H7 (cell line): ENCODE measurements around the gene KRTAP19-8. TPM values are rescaled to one million over a fixed set of nuclear protein-coding genes. Genes with fewer than 3 reads are reported as not detected.

Experiments used
- DNase-seq: peaks from one replicate; pipeline ENCODE4 v3.0.0; 2012
- H3K27me3 ChIP-seq: 2 replicates; pipeline ENCODE4 v1.6.0; 2011; ENCODE audit warnings: mild to moderate bottlenecking, low read length; ENCODE audit not compliant: control insufficient read depth, insufficient read depth
- H3K36me3 ChIP-seq: replicated peaks from 2 replicates; pipeline ENCODE4 v1.5.1; 2011; ENCODE audit warnings: low read length; ENCODE audit not compliant: control insufficient read depth, insufficient read depth
- H3K4me3 ChIP-seq: 2 replicates; pipeline ENCODE4 v1.5.1; 2011; ENCODE audit warnings: low read depth, mild to moderate bottlenecking, control low read depth, low read length, moderate library complexity; ENCODE audit not compliant: insufficient read depth
- total RNA-seq: library from RNA; depleted of rRNA; stranded (reverse); fragments of >200 nt; shearing (Covaris generic); gene quantifications from 2 replicates; pipeline ENCODE4 v1.2.3, GENCODE V29; 2014; rRNA removed

The KRTAP19-8 gene, protein sequence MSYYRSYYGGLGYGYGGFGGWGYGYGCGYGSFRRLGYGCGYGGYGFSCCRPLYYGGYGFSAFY
- not detected in 2 replicates for total RNA-seq

GRCh38 chr21:31038376-31038775 is at the start of gene KRTAP19-8:
Gene KRTAP19-8, minus strand, starts transcription at chr21:31038476. Its CDS starts 33 bp downstream, at chr21:31038443.
- DNase-seq: no peak
- Histone ChIP-seq H3K27me3 (no peaks in the 10 kb centered on the region), H3K4me3 (no peak within 1 kb of the TSS), H3K36me3 (no peaks in the 10 kb centered on the region)

GRCh38 chr21:31087639-31088473 is 49.6 kb upstream of the KRTAP19-8 start:
- Histone ChIP-seq H3K27me3 (no peaks in the 10 kb centered on the region), H3K36me3 (no peaks in the 10 kb centered on the region), H3K4me3 (no peak overlapping the region)
- no peak for DNase-seq

GRCh38 chr21:31084689-31085088 is 46.4 kb upstream of the KRTAP19-8 start:
- DNase-seq: no peak
- Histone ChIP-seq H3K36me3 (no peaks in the 10 kb centered on the region), H3K4me3 (no peak overlapping the region), H3K27me3 (no peaks in the 10 kb centered on the region)

DNA sequence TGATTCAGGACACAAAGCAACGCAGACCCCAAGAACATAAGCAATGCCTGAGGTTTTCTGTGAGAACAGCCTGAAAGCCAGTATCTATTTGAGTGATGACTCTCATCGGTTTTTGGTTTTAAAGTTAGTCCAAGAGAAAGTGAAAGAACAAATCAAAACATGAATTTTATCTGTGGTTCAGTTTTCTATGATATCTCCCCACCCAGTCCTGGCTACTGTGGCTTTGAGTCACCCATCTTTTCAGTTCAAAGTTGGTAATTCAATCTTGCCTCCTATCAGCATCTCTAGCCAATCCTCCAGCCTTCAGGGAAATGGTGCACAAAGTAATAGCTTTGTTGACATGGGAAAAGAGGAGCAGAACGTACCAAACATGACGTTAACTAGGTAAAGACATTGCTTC is 40.5 kb upstream of the KRTAP19-8 start:
- no peak for DNase-seq
- H3K4me3 ChIP-seq: no peak overlapping the region
- H3K36me3 ChIP-seq: no peaks in the 10 kb centered on the region
- no peaks in the 10 kb centered on the region for H3K27me3 ChIP-seq

DNA sequence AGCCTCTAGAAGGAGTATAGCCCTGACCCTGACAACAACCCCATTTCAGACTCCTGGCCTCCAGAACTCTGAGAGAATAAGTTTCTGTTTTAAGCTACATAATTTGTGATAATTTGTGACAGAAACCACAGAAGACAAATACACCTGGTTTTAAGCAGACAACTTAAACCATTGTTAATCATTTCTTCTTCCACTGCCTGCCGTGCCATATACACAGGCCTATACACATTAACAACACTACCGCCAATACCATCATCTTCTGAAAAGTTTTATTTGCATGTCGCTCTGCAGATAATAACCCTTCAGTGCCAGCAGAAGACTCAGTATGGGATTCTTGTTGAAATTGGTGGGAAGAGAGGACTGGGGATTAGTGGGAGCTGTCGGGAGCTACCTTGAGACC is 39.9 kb upstream of the KRTAP19-8 start:
- no peak for DNase-seq
- Histone ChIP-seq H3K27me3 (no peaks in the 10 kb centered on the region), H3K4me3 (no peak overlapping the region), H3K36me3 (no peaks in the 10 kb centered on the region)

- DNase-seq: no peak
- no peaks in the 10 kb centered on the region for H3K27me3 ChIP-seq
- H3K4me3 ChIP-seq: no peak overlapping the region
- no peaks in the 10 kb centered on the region for H3K36me3 ChIP-seq
Observed at GRCh38 chr21:31075848-31076247, 37.6 kb upstream of the KRTAP19-8 start.

DNA sequence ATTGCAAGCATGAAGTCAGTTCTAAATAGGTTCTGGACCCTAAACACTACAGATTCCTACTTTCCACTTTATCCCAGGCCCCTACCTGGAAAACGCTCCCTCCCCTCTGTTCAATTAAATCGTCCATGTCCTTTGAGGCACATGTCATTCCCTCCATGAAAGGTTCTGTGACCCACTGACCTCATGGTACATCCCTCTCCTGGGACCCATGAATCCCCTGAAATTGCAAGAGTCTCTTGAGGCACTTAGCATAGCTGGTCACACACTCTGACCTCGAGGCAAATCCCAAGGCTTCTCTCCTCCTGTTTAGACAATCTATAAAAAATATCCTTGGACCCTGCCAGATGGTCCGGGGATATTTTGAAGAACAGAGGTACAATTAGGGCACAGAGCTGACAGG is 34.3 kb upstream of the KRTAP19-8 start:
- Histone ChIP-seq H3K36me3 (no peaks in the 10 kb centered on the region), H3K27me3 (no peaks in the 10 kb centered on the region), H3K4me3 (no peak overlapping the region)
- DNase-seq: no peak

DNA sequence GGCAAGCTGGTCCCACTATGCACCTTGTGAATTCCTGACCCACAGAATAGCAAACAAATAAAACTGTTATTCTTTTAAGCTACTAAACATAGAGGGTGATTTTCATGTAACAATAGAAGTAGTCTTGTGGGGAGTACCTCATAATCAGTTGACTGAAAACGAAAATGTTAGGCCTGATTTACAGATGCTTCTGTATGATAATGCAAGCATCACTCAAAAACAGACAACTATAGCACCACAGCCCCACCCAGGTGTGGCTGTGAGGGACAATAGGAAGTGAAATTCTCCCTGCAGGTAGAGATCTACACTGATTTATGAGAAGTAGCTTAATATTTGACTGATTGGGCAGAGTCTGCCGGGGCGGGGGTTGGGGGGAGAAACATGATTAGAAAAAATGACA is 26.5 kb upstream of the KRTAP19-8 start:
- Histone ChIP-seq H3K27me3 (no peaks in the 10 kb centered on the region), H3K36me3 (no peaks in the 10 kb centered on the region), H3K4me3 (no peak overlapping the region)
- no peak for DNase-seq

- Histone ChIP-seq H3K36me3 (no peaks in the 10 kb centered on the region), H3K4me3 (no peak overlapping the region), H3K27me3 (no peaks in the 10 kb centered on the region)
- DNase-seq: no peak
Observed at GRCh38 chr21:31052489-31053142, 14.3 kb upstream of the KRTAP19-8 start.

DNA sequence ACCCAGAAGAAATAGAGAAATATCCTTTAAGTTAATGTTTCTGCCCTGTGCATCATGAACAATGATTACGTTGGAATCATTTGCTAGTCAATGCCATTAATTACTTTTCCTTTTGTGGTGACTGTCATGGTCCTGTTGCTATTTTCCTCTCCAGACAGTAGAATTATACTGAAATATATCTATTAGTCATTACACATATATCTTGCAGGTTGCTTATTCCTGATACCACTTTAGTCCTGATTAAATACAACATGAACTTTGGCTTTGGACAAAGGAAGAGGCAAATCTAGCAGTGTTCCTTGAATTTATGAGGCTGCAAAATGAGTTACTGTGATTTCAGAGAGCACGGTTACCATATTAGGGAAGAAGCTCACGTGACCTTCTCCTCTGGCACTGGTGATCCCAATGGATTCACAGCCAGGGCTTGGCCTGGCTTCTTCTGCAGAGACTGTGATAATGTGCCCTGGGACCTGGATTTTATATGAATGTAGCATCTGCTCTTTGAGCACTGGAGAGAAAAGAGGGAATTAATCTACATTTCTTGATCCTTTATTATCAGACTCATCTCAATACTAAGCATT is 12.4 kb upstream of the KRTAP19-8 start:
- H3K4me3 ChIP-seq: no peak overlapping the region
- no peaks in the 10 kb centered on the region for H3K27me3 ChIP-seq
- DNase-seq: no peak
- no peaks in the 10 kb centered on the region for H3K36me3 ChIP-seq

DNA sequence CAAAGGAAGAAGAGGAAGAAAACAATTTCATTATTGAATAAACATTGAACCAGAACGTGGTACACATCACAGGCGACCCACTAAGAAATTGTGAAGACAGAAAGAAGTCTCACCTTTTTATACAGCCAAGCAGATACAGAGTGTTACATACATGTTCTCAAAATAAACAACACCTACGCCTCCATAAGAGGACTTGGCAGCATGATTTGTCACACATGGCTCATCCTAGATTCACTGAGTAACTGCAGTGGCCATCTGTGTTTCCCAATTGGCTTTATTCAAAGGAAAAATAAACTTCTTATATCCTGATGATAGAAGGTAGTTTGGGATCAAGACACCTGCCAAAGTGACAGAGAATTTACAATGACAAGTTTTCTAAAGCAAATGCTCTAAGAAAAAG is 7.6 kb upstream of the KRTAP19-8 start:
- no peak for DNase-seq
- Histone ChIP-seq H3K4me3 (no peak overlapping the region), H3K27me3 (no peaks in the 10 kb centered on the region), H3K36me3 (no peaks in the 10 kb centered on the region)

DNA sequence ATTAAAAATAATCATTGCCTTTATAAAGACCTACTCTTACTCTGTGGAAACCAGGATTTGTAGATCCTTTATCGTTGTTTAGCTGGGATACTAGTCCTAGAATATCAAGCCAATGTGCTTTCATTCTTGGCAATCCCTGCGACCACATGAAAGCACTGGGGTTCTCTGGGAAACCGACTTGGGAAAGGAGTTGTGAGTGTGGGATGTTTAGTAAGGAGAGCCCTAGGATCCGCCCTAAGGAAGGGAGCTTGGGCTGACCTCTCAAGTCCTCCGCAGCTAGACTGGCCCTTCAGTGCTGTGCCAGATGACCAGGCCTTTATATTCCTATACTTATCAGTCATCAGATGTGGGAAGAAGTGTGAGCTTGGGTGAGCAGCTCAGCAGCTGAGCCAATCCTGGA is 5.2 kb upstream of the KRTAP19-8 start:
- no peaks in the 10 kb centered on the region for H3K36me3 ChIP-seq
- H3K27me3 ChIP-seq: no peaks in the 10 kb centered on the region
- no peak for DNase-seq
- no peak overlapping the region for H3K4me3 ChIP-seq

DNA sequence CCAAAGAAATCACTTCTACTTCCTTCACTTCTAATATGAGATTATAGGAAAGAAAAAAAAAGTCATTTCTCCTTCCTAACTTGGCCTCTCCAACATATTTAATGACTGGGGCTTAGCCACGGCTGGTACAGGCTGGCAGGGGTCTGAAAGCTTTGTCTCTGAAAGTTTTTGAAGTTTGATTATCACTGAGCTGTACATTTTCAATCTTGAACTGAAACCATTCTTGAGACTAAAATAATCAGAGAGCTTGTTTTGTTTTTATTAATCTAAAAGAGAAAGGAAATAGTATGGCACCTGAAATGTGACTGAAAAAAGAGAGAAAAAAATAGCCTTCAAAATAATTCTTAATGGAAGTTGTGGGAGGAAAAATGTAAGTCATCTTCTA is 3.8 kb upstream of the KRTAP19-8 start:
- Histone ChIP-seq H3K36me3 (no peaks in the 10 kb centered on the region), H3K4me3 (no peak overlapping the region), H3K27me3 (no peaks in the 10 kb centered on the region)
- no peak for DNase-seq

DNA sequence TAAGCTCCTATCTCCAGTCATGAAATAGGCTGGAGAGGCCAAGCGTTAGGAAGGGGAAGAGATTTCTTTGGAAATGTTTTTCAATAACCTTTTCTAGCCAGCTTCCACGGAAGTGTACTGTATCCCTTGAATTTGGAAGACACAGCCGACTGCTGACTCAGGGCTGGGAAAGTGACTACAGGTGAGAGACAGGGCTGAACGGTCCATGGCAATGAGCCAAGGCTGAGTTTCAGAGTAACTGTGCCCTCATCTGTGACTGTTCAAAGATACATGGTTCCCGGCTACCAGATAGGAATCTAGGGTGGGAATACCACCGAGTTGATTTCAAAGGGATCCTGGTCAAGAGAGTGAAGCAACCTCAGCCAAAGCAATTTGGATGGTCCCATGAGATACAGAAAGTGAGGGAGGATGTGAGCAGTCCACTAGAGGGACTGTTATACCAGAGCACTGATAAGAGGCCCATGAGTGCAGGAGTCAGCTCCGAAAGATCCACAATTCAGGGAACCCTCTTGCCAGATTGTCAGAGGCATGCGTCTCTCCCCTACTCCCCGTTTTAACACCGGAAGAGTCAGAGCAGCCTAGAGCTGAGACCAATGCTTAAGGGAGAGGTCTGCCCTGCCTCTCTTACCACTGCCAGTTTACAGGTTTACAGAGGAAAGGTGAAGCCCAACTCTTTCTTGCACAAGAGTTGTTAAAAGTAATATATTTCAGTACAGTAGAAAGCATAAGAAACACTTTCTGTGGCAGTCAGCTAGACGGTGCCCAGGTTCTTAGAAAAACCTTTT is 3.2 kb upstream of the KRTAP19-8 start:
- H3K36me3 ChIP-seq: no peaks in the 10 kb centered on the region
- DNase-seq: peak; percentile 10
- H3K27me3 ChIP-seq: no peaks in the 10 kb centered on the region
- no peak overlapping the region for H3K4me3 ChIP-seq
